B cell (primary cell): ENCODE data around the gene LCE2C. TPM values are rescaled to one million over a fixed set of nuclear protein-coding genes. Genes with fewer than 3 reads are reported as not detected.

Experiments used
- ATAC-seq: fragments of 200-7000 bp; cut with Tn5 transposase; one replicate; pipeline ENCODE4 v1.10.0; 2021; ENCODE audit warnings: low read depth, mild to moderate bottlenecking, moderate number of reproducible peaks, moderate library complexity
- CTCF ChIA-PET: fragments of 350-600 bp; sonication (Branson Sonifier 250); formaldehyde crosslinking; loops from one replicate; lab custom pipeline; 2021; ENCODE audit warnings: antibody characterized with exemption, inconsistent platforms; lab: Charles Lee
- POLR2A ChIA-PET: fragments of 350-600 bp; sonication (Branson Sonifier 250); formaldehyde crosslinking; loops from one replicate; lab custom pipeline; 2021; ENCODE audit warnings: antibody characterized with exemption; lab: Charles Lee
- DNase-seq: peaks from one replicate; pipeline ENCODE4 v3.0.0; 2013
- H2AFZ ChIP-seq: 2 replicates; pipeline ENCODE4 v1.6.1; 2012; ENCODE audit warnings: mild to moderate bottlenecking, low read depth, low read length; ENCODE audit not compliant: insufficient read depth, poor library complexity, severe bottlenecking
- H3K27ac ChIP-seq, 2 donors: 1 replicate in 1 of 2; 2 replicates in 1 of 2; pipeline ENCODE4 v1.5.1; 2012 to 2013; ENCODE audit warnings: low read length in 2 of 2, mild to moderate bottlenecking in 2 of 2, moderate library complexity in 1 of 2
- H3K27me3 ChIP-seq, 4 experiments: fragments of 200-600 bp in 1 of 4; sonication (generic) in 1 of 4; replicated peaks in 1 of 4; 1 replicate in 2 of 4; 2 replicates in 2 of 4; pipeline versions ENCODE4 v1.6.1 to v1.7.0; 2013 to 2016; ENCODE audit warnings: low read length in 3 of 4, mild to moderate bottlenecking in 2 of 4, mixed read lengths in 1 of 4, moderate library complexity in 1 of 4; ENCODE audit not compliant: insufficient read depth in 4 of 4, control insufficient read depth in 3 of 4; ENCODE audit errors: control extremely low read depth in 1 of 4
- H3K36me3 ChIP-seq, 2 experiments: replicated peaks in 1 of 2; 1 replicate in 1 of 2; 2 replicates in 1 of 2; pipeline versions ENCODE4 v1.6.1 to v1.7.1; 2013; ENCODE audit warnings: low read length in 1 of 2; ENCODE audit not compliant: insufficient read depth in 2 of 2, control insufficient read depth in 1 of 2; ENCODE audit errors: control extremely low read depth in 1 of 2, extremely low read depth in 1 of 2
- H3K4me1 ChIP-seq, 2 donors: fragments of 200-600 bp in 1 of 2; sonication (generic) in 1 of 2; 1 replicate in 1 of 2; 2 replicates in 1 of 2; pipeline versions ENCODE4 v1.5.1 to v1.6.1; 2013 to 2017; ENCODE audit warnings: low read length in 2 of 2; ENCODE audit not compliant: control insufficient read depth in 2 of 2, insufficient read depth in 2 of 2
- H3K4me2 ChIP-seq: replicated peaks from 2 replicates; pipeline ENCODE3; 2012; ENCODE audit warnings: mild to moderate bottlenecking, low read depth, low read length; ENCODE audit not compliant: poor library complexity, severe bottlenecking
- H3K4me3 ChIP-seq, 5 experiments: fragments of 200-600 bp in 1 of 5; sonication (generic) in 1 of 5; 1 replicate in 3 of 5; 2 replicates in 2 of 5; pipeline versions ENCODE4 v1.5.1 to v1.7.0; 2011 to 2016; ENCODE audit warnings: low read length in 4 of 5, mild to moderate bottlenecking in 4 of 5, low read depth in 2 of 5, control low read depth in 1 of 5, moderate library complexity in 1 of 5; ENCODE audit not compliant: insufficient read depth in 1 of 5; ENCODE audit errors: control extremely low read depth in 1 of 5, extremely low read depth in 1 of 5
- H3K79me2 ChIP-seq: fragments of 200-600 bp; sonication (generic); one replicate; pipeline ENCODE4 v1.6.0; 2016; ENCODE audit warnings: low read length; ENCODE audit not compliant: control insufficient read depth, insufficient read depth
- H3K9ac ChIP-seq: fragments of 200-600 bp; sonication (generic); 2 replicates; pipeline ENCODE4 v1.6.1; 2017; ENCODE audit warnings: mild to moderate bottlenecking, low read length, moderate library complexity
- H3K9me3 ChIP-seq, 3 donors: one replicate each; pipeline versions ENCODE4 v1.6.1 to v1.7.1; 2013; ENCODE audit warnings: low read length in 2 of 3; ENCODE audit not compliant: control insufficient read depth in 2 of 3, insufficient read depth in 1 of 3; ENCODE audit errors: control extremely low read depth in 1 of 3
- H4K20me1 ChIP-seq: 2 replicates; pipeline ENCODE4 v1.6.0; 2012; ENCODE audit warnings: mild to moderate bottlenecking, low read length; ENCODE audit not compliant: insufficient read depth, control insufficient read depth, poor library complexity, severe bottlenecking
- H3K27ac Mint-ChIP-seq: one replicate; pipeline ENCODE4 v1.8.0; 2021; ENCODE audit warnings: mixed read lengths
- H3K27me3 Mint-ChIP-seq: one replicate; pipeline ENCODE4 v1.8.0; 2021; ENCODE audit warnings: mixed read lengths
- H3K4me1 Mint-ChIP-seq: one replicate; pipeline ENCODE4 v1.8.0; 2021; ENCODE audit warnings: mixed read lengths
- H3K4me3 Mint-ChIP-seq: one replicate; pipeline ENCODE4 v1.8.0; 2021; ENCODE audit warnings: mixed read lengths
- H3K9me3 Mint-ChIP-seq: one replicate; pipeline ENCODE4 v1.8.0; 2022; ENCODE audit warnings: mixed read lengths; ENCODE audit not compliant: insufficient read depth
- EZH2 ChIP-seq: IDR thresholded peaks from 2 replicates; pipeline ENCODE4 v1.6.1; 2012; ENCODE audit warnings: borderline replicate concordance, low read depth, mild to moderate bottlenecking, moderate library complexity, low read length; ENCODE audit not compliant: insufficient read depth, poor library complexity, severe bottlenecking
- WGBS: methylation state at CpG from one replicate; pipeline ENCODE4 v1.1.5; 2013; ENCODE audit warnings: missing lambda C conversion rate; ENCODE audit not compliant: insufficient coverage; 5-methylcytosine and 5-hydroxymethylcytosine counted together
- intact Hi-C: fragments of 100-400 bp; cut with micrococcal nuclease; formaldehyde crosslinking; loops from one replicate; pipeline ENCODE4 v1.10.0; 2022
- polyA plus RNA-seq: library from polyadenylated mRNA; depleted of rRNA; stranded (reverse); fragments of >200 nt; gene quantifications from 2 replicates; pipeline ENCODE4 v1.2.3, GENCODE V29; 2012
- total RNA-seq, 2 donors: library from RNA; stranded (reverse); fragments of 120-200 nt in 1 of 2; gene quantifications; 1 replicate in 1 of 2; 2 replicates in 1 of 2; pipeline versions ENCODE4 v1.2.3 to v1.2.4, GENCODE V29; 2013 to 2022
- TF ChIP-seq, protein P1 (sequence below): fragments of 200-600 bp; IDR thresholded peaks from one replicate; pipeline ENCODE4 v1.8.0; 2022; ENCODE audit warnings: antibody characterized with exemption, mild to moderate bottlenecking

The LCE2C gene
- total and polyA plus RNA-seq, 2 donors (not counting 1 experiment from before 2014, with no cell fraction given): not detected

DNA sequence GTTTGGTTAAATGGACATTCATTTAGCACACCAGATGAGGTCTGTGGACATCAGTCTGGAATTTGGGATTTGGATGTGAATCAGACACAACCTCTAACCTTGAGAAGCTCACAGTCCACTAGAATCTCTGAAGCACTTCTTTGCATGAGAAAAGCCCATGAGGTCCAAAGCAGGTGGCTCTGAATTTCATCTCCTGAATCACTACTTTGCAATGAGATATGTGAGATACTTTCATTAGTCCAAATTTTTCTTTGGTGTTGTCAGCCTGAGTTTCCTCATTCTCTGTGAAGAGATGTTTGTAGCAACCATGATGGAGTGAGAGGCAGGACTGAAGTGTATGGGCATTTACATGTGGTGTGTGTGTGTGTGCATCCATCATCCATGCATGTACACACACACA lies 28.4 kb upstream of the LCE2C start:
- ATAC-seq (no peak), DNase-seq (no peak)
- Histone ChIP-seq H3K4me3 (no peak overlapping the region), H3K9ac (no peak overlapping the region), H3K4me1 (no peaks in the 10 kb centered on the region), H3K79me2 (no peaks in the 10 kb centered on the region), H3K27ac (no peak overlapping the region), H4K20me1 (no peaks in the 10 kb centered on the region), H3K27me3 (peaks cover 0 to 10% (median 1%) of the 10 kb centered on the region in 4 experiments), H2AFZ (no peak overlapping the region), H3K4me2 (no peak overlapping the region), H3K36me3 (no peaks in the 10 kb centered on the region), H3K9me3 (no peaks in the 10 kb centered on the region)
- Mint-ChIP-seq H3K27ac (no peak overlapping the region), H3K27me3 (peaks cover 34% of the 10 kb centered on the region), H3K4me3 (no peak overlapping the region), H3K4me1 (no peaks in the 10 kb centered on the region), H3K9me3 (no peaks in the 10 kb centered on the region)
- ChIA-PET CTCF (no interaction called here), POLR2A (no interaction called here)
- intact Hi-C loops: no loop called here
- no peak for TF ChIP-seq EZH2
- TF ChIP-seq, protein P1, sequence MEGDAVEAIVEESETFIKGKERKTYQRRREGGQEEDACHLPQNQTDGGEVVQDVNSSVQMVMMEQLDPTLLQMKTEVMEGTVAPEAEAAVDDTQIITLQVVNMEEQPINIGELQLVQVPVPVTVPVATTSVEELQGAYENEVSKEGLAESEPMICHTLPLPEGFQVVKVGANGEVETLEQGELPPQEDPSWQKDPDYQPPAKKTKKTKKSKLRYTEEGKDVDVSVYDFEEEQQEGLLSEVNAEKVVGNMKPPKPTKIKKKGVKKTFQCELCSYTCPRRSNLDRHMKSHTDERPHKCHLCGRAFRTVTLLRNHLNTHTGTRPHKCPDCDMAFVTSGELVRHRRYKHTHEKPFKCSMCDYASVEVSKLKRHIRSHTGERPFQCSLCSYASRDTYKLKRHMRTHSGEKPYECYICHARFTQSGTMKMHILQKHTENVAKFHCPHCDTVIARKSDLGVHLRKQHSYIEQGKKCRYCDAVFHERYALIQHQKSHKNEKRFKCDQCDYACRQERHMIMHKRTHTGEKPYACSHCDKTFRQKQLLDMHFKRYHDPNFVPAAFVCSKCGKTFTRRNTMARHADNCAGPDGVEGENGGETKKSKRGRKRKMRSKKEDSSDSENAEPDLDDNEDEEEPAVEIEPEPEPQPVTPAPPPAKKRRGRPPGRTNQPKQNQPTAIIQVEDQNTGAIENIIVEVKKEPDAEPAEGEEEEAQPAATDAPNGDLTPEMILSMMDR: no peak

- CTCF ChIA-PET: no interaction called here
- peaks cover 30% of the 10 kb centered on the region for H3K27me3 Mint-ChIP-seq
- 50% methylated on average over 2 of the region's 10 CpGs for WGBS
Observed at GRCh38 chr1:152654110-152654509, 21.0 kb upstream of the LCE2C start.

More at GRCh38 chr1:152654110-152654509, 21.0 kb upstream of the LCE2C start:
- Histone ChIP-seq H3K79me2 (no peaks in the 10 kb centered on the region), H3K4me2 (no peak overlapping the region), H3K27ac (no peak overlapping the region), H2AFZ (no peak overlapping the region), H4K20me1 (no peaks in the 10 kb centered on the region), H3K9ac (no peak overlapping the region), H3K27me3 (peaks cover 0 to 6% (median 1%) of the 10 kb centered on the region in 4 experiments), H3K4me3 (no peak overlapping the region), H3K4me1 (no peaks in the 10 kb centered on the region), H3K9me3 (no peaks in the 10 kb centered on the region), H3K36me3 (no peaks in the 10 kb centered on the region)
- Mint-ChIP-seq H3K4me3 (no peak overlapping the region), H3K4me1 (no peaks in the 10 kb centered on the region), H3K27ac (no peak overlapping the region), H3K9me3 (no peaks in the 10 kb centered on the region)
- POLR2A ChIA-PET: no interaction called here
- ATAC-seq: no peak
- TF ChIP-seq, protein P1: peak; percentile 51
- no peak for TF ChIP-seq EZH2
- peak; percentile 29 for DNase-seq
- intact Hi-C loops: no loop called here
